H1 (cell line): ENCODE measurements around the gene DOK6.

Experiments
- ATF2 ChIP-seq: IDR thresholded peaks from 2 replicates; pipeline ENCODE4 v1.6.1; 2012; ENCODE audit warnings: low read length, inconsistent platforms
- CREB1 ChIP-seq: IDR thresholded peaks from 2 replicates; pipeline ENCODE4 v1.6.1; 2012; ENCODE audit warnings: inconsistent platforms
- CTCF ChIP-seq, 3 experiments: IDR thresholded peaks; 1 replicate in 2 of 3; 2 replicates in 1 of 3; pipeline versions ENCODE4 v1.5.1 to v1.6.1; 2011; ENCODE audit warnings: low read length in 3 of 3, mild to moderate bottlenecking in 3 of 3, inconsistent platforms in 2 of 3, low read depth in 1 of 3, moderate library complexity in 1 of 3; ENCODE audit not compliant: insufficient read depth in 1 of 3; ENCODE audit errors: control extremely low read depth in 1 of 3
- EGR1 ChIP-seq: IDR thresholded peaks from 2 replicates; pipeline ENCODE4 v1.6.1; 2011; ENCODE audit warnings: low read depth, low read length, borderline replicate concordance
- EZH2 ChIP-seq: fragments of 200-600 bp; sonication (generic); IDR thresholded peaks from 2 replicates; pipeline ENCODE4 v1.7.1; 2012; ENCODE audit warnings: low read depth, mild to moderate bottlenecking, moderate library complexity, low read length, inconsistent platforms; ENCODE audit not compliant: severe bottlenecking
- GABPA ChIP-seq: IDR thresholded peaks from 2 replicates; pipeline ENCODE4 v1.6.1; 2011; ENCODE audit warnings: mild to moderate bottlenecking, low read length, moderate library complexity, borderline replicate concordance; ENCODE audit not compliant: insufficient read depth
- HDAC2 ChIP-seq, 2 experiments: fragments of 300-600 bp in 1 of 2; sonication (generic) in 1 of 2; IDR thresholded peaks; 2 replicates each; pipeline ENCODE4 v1.6.1; 2011 to 2012; ENCODE audit warnings: low read depth in 2 of 2, low read length in 2 of 2, mild to moderate bottlenecking in 2 of 2, moderate library complexity in 2 of 2, borderline replicate concordance in 1 of 2, inconsistent platforms in 1 of 2
- POLR2A ChIP-seq, 2 experiments: IDR thresholded peaks; 1 replicate in 1 of 2; 2 replicates in 1 of 2; pipeline ENCODE4 v1.6.1; 2011; ENCODE audit warnings: low read depth in 2 of 2, low read length in 2 of 2, mild to moderate bottlenecking in 2 of 2; ENCODE audit errors: control extremely low read depth in 1 of 2
- POLR2AphosphoS5 ChIP-seq: IDR thresholded peaks from 2 replicates; pipeline ENCODE4 v1.6.1; 2011; ENCODE audit warnings: low read depth, low read length
- RAD21 ChIP-seq, 2 experiments: IDR thresholded peaks in 1 of 2; conservative IDR thresholded peaks in 1 of 2; 2 replicates each; pipeline ENCODE4 v1.6.1; 2011; ENCODE audit warnings: low read depth in 2 of 2, low read length in 2 of 2, improper control_type of control experiment in 1 of 2, inconsistent platforms in 1 of 2, mild to moderate bottlenecking in 1 of 2, moderate library complexity in 1 of 2
- SP2 ChIP-seq: IDR thresholded peaks from 2 replicates; pipeline ENCODE4 v1.6.1; 2012; ENCODE audit warnings: mild to moderate bottlenecking, low read length, inconsistent platforms
- SUZ12 ChIP-seq: fragments of 200-600 bp; sonication (generic); IDR thresholded peaks from 2 replicates; pipeline ENCODE4 v1.6.1; 2012; ENCODE audit warnings: mild to moderate bottlenecking, inconsistent platforms, low read length, moderate library complexity, mixed read lengths
- TBP ChIP-seq: IDR thresholded peaks from 2 replicates; pipeline ENCODE4 v1.6.1; 2011; ENCODE audit warnings: low read depth, low read length, improper control_type of control experiment
- YY1 ChIP-seq: IDR thresholded peaks from 2 replicates; pipeline ENCODE4 v1.6.1; 2011; ENCODE audit warnings: low read depth, mild to moderate bottlenecking, low read length

- TF ChIP-seq SP2 (no peak), EGR1 (no peak), GABPA (no peak), CTCF (IDR thresholded peaks at IDR 0.05; ENCODE audit: control extremely low read depth in 1 of 3, insufficient read depth in 1 of 3, low read depth in 1 of 3, low read length in 3 of 3) (no peak), POLR2AphosphoS5 (no peak), HDAC2 (IDR thresholded peaks at IDR 0.05; ENCODE audit: borderline replicate concordance in 1 of 2, low read depth in 2 of 2, low read length in 2 of 2) (no peak), CREB1 (no peak), RAD21 (IDR thresholded peaks at IDR 0.05 in 1 of 2, conservative IDR thresholded peaks at IDR 0.05 in 1 of 2; ENCODE audit: low read depth in 2 of 2, low read length in 2 of 2) (no peak), SUZ12 (no peak), EZH2 (no peak), TBP (no peak), POLR2A (IDR thresholded peaks at IDR 0.05; ENCODE audit: control extremely low read depth in 1 of 2, low read depth in 2 of 2, low read length in 2 of 2) (no peak), YY1 (no peak), ATF2 (no peak)
Observed at GRCh38 chr18:69786427-69786826, 385.7 kb downstream of the DOK6 start.
